T47D (cell line): ENCODE measurements around the gene PALM2AKAP2.

Experiments
- DNase-seq, 2 experiments: peaks; one replicate each; pipeline versions ENCODE4 v3.0.0 to v3.0.0-alpha.2; 2011 to 2012; ENCODE audit warnings: low read depth in 1 of 2, low spot score in 1 of 2
- JUND ChIP-seq: IDR thresholded peaks from 2 replicates; pipeline ENCODE4 v1.6.1; 2012; ENCODE audit warnings: low read depth
- in situ Hi-C: cut with HindIII; loops from 2 replicates; pipeline ENCODE4 v1.10.0; 2016; ENCODE audit warnings: low sequenced_read_pairs, low pct_unique_long_range_greater_than_20kb

The PALM2AKAP2 gene

DNA sequence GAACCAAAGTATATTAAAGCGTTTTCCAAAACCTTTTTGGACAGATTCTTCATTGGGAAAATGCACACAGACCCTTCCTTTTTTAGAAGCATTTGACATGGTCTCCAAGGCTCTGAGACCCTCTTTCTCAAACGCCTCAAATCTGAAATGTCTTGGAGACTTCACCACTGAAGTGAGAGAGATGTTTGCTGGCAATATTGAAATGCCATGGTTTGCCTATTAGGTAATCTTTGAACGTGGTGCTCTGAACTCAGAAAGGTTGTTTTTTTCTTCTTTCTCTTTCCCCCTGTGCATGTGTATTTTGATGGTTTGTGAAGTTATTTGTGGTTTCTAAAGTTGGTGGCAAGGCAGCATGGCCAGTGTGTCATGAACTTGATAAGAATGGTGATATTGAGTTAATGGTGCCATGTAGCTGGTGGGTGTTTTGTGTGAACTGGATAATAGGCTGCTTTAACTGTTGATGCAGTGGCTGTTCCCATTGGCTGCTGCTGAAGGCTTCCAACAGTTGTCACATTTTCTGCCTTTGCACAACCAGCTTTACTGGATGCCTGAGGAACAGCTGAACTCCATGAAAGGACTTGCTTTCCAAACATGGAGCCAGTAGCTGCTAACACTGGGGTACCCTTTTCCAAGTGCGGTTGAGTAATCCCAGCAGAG is 1.7 kb downstream of the PALM2AKAP2 start:
- peak; percentile 22 to 62 for DNase-seq
- no peak for TF ChIP-seq JUND
- in situ Hi-C loops, result no loop called here

DNA sequence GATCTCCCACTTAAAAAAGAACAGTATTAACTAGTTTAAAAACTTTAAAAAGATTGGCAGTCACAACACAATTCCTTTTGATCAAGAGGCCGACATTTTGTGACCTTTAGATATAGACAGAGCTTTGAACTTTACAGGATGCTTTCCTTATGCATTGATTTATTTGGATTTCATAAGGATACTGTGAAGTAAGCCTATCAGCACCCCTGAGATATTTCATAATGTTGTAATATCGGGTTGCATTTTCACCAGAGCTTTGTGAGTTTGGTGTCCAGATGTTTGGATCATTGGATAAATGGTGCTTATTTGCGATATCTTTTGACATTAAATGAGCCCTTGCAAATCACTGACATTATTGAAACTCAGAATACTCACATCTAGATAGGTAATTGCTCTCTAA is 7.7 kb downstream of the PALM2AKAP2 start:
- in situ Hi-C loops, result no loop called here
- no peak for TF ChIP-seq JUND
- DNase-seq, result no peak

DNA sequence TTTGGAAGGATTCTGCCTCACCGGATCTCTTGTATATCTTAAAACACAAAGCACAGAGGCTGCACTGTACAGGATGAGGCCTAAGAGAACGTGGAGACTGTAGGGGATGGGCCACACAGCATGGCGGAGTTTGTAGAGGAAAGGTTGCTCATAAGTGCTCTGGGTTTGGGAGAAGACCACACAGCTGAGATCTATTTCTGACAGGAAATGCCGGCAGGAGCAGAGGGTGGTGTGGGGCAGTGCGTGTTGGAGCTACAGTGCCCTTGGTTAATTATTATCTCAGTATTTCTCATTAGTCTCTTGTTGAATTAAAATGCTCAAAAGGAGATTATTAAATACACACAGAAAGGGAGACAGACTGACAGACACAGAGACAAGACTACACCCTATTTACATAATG is 9.6 kb downstream of the PALM2AKAP2 start:
- no peak for DNase-seq
- in situ Hi-C loops, result no loop called here
- no peak for TF ChIP-seq JUND

DNA sequence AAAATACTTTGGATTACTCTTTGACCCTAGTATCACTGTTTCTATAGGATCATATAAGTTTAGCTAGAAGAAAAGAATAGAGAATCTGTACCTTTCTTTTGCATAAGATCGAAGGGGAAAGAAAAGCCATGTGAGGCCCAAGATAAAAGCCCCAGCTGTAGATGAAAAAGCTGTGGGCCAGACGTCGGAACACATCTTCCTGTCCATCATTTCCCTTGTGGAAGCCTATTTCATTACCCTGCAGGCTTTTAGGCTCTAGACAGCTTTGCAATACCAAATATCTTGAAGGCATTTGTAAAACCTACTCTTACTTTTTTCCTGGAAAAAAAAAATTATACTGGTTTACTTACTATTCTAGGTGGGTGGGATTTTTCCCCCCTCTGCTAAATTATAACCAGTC is 10.0 kb downstream of the PALM2AKAP2 start:
- no peak for DNase-seq
- in situ Hi-C loops, result no loop called here
- no peak for TF ChIP-seq JUND

DNA sequence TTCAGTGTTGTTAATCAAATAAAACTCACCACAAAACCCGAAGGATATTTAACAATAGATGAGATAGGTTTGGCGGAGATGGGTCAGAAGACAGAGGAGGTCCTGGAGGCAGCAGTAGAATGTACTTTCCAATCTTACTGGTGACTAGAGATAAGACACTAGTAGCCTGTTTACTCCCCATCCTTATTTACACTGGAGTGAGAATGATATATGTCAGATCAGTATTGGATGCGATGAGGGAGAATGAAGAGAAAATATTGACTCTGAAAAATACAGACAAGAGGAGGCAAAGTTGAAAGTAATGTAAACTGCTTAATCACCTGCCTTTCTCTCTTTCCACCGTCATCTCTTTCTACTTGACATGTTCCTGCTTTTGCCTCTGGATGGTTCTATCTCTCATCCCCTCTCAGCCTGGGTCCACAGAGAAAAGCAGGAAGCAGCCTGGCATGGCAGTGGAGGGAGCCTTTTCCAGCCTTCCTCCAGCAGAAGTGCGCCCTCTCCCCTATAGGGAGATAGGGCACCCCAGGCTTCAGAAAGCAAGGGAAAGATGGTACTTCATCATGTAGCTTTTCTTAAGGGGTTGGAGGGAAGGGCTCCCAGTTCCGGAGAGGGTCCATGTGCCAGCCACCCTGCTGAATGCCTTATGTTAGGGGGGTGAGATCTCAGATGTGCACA is 11.1 kb downstream of the PALM2AKAP2 start:
- no peak for DNase-seq
- no peak for TF ChIP-seq JUND
- in situ Hi-C loops, result no loop called here

DNA sequence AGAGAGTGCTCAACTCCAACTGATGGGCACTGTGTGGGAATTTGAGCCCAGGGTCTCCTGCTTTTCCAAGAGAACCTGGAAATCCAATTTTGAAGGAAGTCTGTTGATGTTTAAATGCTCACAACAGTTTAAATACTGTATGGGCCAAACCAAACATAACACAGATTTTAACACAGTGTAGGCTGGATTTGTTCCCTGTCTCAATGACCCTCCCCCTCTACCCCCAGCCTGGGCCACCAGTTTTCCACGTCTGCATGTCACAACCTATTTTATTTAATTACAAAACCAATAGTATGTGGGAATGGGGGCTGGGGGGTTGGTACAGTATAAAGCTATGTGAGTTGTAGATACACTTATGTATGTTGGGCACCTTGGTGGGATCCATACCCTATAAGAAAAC is 11.7 kb downstream of the PALM2AKAP2 start:
- in situ Hi-C loops, result no loop called here
- peak in 1 of 2 experiments; percentile 29 for DNase-seq
- no peak for TF ChIP-seq JUND

DNA sequence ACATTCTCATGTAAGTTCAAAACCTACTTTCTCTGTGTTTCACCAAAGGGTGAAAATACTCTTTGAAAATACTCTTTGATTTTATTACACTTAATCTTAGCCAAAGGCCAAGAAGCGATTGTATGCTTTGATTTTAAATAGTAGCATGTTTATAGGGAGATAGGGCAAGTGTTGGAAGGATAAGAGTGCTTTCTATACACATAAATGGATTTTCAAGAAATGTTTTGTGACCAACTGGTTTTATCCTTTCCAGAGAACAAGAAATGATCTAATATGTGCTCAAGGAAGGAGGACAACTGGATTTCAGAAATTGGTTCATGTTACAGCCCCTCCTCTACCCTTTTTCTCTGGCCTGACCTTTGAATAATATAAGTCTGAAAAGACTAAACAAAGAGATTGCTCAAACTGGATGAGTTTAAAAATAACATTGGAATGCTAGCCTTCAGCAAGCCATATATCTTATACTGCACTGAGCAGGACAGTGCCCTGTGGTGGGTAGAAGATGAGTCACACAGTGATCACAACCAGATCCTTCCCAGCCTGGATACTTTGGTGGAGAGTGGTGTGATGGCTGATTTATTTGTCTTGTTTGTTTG is 13.1 kb downstream of the PALM2AKAP2 start:
- in situ Hi-C loops, result no loop called here
- DNase-seq, result no peak
- TF ChIP-seq JUND, result no peak

DNA sequence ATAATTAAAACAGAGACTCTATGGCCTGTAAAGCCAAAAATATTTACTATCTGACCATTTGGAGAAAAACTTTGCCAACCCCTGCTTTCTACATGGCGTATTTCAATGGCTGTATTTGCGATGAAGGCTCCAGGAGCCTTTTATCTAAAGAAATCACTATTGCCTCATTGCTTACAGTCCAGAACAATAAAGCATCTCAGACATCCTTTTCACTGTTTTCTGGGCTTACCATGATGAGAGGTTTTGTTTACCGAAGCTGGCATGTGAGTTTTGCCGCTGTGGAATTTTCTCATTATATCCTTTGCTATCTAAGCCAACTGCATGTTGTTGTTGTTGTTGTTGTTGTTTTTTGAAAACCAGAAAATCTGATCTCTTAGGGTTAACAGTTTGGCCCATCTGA is 13.9 kb downstream of the PALM2AKAP2 start:
- TF ChIP-seq JUND, result no peak
- in situ Hi-C loops, result no loop called here

DNA sequence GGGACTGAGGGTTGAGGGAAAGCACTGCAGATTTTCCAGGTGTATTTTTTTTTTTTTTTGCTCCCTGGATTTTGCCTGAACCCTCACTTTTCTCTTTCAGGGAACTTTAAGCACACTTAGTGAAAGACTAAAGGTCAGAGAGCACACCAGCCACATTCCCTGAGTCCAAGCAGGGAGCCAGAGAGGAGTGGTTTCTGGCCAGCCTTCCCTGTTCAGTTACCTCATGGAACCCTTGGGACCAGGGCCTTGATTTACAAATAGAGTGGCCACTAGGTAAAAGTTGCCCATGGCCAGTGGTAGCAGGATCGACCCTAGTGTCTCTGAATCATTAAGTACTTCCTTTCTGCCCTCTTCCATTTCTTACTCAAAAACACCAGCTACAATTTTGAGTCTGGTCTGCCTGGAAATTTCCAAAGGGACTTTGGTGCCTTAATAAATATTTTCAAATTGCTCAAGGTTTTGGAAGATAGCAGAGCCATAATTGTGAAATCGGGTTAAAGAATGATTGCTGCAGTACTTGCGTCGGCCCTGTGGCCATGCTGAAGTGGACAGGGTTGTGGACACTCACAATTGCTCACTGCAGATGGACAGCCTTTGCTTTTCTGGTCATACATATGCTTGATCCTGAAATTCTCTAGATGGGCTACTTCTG is 14.5 kb downstream of the PALM2AKAP2 start:
- in situ Hi-C loops, result no loop called here
- no peak for DNase-seq
- no peak for TF ChIP-seq JUND

More for the DNA sequence above, 13.9 kb downstream of the PALM2AKAP2 start:
- no peak for DNase-seq

DNA sequence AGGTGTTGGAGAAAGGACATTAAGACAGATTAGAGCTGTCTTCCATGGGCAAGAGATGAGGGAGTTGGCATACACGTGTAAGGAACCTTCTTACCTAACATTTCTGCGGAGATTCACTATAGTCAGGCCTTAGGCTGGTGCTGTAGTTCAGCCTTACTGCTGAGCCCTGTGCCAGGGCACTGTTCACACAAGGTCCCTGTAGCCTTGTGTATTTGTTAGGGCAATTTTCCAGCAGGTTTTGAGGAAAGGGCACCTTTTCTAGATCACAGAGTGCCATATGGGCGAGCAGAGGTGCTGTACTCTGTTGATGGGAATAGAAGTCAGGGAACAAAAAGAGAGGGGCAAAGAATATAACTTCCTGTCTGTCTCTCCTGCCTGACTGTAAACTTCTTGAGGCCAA is 15.6 kb downstream of the PALM2AKAP2 start:
- no peak for DNase-seq
- in situ Hi-C loops, result no loop called here
- TF ChIP-seq JUND, result no peak

DNA sequence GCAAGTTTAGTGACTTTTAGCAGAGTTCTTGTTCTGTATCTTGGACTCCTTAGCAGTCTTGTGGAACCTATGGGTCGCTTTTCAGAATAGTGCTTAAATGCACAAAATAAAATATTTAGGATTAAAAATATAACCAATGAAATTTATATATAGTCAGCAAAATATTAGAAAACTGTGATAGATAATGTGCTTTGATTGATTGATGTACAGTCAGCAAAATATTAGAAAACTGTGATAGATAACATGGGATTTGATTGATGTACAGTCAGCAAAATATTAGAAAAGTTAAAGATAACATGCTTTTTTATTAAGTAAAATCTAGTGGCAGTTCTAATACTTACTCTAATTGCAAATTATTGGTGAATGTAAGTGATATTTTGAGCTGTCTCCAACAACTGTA is 16.1 kb downstream of the PALM2AKAP2 start:
- in situ Hi-C loops, result no loop called here
- no peak for DNase-seq
- no peak for TF ChIP-seq JUND

DNA sequence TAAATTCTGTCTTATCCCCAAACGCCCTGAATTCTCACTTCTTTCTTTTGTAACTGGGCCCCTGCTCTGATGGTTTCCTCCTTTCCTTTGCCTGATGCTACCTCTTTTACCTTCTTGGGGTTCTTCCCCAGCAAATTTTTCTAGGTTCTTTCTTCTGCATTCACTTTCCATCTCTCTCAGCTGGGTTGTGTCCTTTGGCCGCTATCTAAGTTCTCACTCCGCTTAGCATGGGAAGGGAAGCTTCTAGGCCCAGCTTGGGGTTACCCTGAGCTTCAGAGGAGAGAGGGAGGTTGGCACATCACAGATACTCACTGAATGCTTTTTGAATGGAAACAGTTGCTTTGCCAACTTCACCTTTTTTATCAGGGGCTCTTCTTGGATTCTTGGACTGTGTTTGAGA is 17.0 kb downstream of the PALM2AKAP2 start:
- DNase-seq, result no peak
- in situ Hi-C loops, result no loop called here
- TF ChIP-seq JUND, result no peak

DNA sequence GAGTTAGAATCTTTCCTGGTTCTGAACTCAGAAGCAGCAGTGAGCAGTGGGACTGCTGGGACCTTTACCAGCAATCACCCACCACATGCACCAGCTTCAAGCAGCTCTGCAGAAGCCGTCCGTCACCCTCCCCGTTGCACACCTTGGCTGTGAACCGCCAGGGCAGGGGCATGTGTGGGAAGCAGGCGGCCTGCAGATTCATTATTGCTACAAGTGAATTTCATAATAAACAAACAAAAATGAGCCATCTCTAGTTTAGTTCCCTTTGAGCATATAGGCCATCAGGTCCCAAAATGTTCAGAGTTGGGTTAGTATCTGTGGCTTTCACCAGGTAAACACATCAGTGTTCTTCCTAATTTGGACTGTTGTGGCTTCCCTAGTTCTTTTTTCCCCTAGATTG is 17.5 kb downstream of the PALM2AKAP2 start:
- DNase-seq, result no peak
- no peak for TF ChIP-seq JUND
- in situ Hi-C loops, result no loop called here

DNA sequence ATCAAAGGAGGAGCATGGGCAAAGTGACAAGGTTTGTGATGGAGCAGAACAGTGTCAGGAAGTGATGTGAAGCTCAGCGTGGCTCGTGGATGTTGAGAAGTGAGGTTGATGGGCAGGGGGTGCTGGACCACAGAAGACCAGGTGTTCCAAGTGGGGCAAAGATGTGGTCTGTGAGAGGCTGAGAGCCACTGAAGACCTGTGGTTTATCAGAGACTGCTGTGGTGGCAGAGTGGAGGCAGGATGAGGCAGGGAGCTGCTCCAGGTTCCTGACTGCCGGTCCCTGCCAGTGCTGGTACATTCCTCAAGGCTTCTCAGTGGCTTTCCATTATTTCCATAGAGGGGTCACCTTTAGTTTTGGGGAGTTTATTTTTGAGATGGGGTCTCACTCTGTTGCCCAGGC is 19.1 kb downstream of the PALM2AKAP2 start:
- in situ Hi-C loops, result no loop called here
- no peak for TF ChIP-seq JUND
- no peak for DNase-seq
